Muscle layer of colon (tissue), 2 donors: Measurements from ENCODE around the gene PPRC1.

Experiments used
- H3K27ac ChIP-seq: one replicate; pipeline ENCODE4 v1.7.0; 2013; ENCODE audit warnings: low read depth, mild to moderate bottlenecking, low read length, moderate library complexity
- H3K27me3 ChIP-seq, 2 donors: one replicate each; pipeline ENCODE4 v1.7.0; 2013; ENCODE audit warnings: low read length in 2 of 2, mild to moderate bottlenecking in 2 of 2; ENCODE audit not compliant: insufficient read depth in 2 of 2, control insufficient read depth in 1 of 2
- H3K36me3 ChIP-seq: one replicate; pipeline ENCODE4 v1.7.0; 2013; ENCODE audit warnings: mild to moderate bottlenecking, low read length; ENCODE audit not compliant: insufficient read depth
- H3K4me1 ChIP-seq: one replicate; pipeline ENCODE4 v1.7.0; 2013; ENCODE audit warnings: mild to moderate bottlenecking, low read length; ENCODE audit not compliant: insufficient read depth
- H3K4me3 ChIP-seq, 2 donors: one replicate each; pipeline ENCODE4 v1.7.0; 2013; ENCODE audit warnings: low read length in 2 of 2, low read depth in 1 of 2, mild to moderate bottlenecking in 1 of 2, moderate library complexity in 1 of 2
- H3K9ac ChIP-seq: one replicate; pipeline ENCODE4 v1.7.0; 2013; ENCODE audit warnings: low read length
- H3K9me3 ChIP-seq: one replicate; pipeline ENCODE4 v1.7.0; 2013; ENCODE audit warnings: mild to moderate bottlenecking, low read length
- donor health status: abdominal sarcoma.
- donor health status: Adenocarcinoma of cecum.

PPRC1 gene

DNA sequence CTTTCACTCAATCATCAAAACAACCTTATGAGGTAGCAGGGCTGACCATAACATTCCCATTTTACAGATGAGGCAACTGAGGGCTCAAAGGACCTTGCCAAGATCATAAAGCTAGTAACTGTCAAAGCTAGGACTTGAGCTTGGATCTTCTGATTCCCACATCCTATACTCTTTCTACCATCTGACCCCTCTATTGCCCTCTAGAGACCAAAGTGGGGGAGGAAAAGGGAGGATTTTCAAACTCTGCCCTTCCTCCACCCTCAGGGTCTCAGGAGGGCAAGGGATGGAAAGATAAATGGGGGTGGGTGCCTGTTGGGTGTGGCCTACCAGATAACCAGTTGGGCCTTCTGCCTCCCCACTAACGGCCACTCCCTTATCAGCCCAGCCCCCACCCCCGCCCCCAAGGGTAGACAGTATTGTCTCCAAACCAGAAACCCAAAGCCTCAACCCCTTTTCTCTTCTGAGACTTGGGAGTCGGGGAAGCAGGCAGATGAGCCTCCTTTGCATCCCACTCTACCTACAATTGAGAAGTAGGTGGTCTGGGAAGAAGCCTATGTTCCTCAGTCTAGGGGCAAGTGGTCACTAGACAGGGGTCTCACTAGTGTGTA lies 20.5 kb upstream of the PPRC1 start:
- no peaks in the 10 kb centered on the region for H3K9me3 ChIP-seq
- no peak overlapping the region for H3K27ac ChIP-seq
- no peaks in the 10 kb centered on the region for H3K27me3 ChIP-seq
- H3K4me1 ChIP-seq, result peaks cover 38% of the 10 kb centered on the region
- no peak overlapping the region for H3K9ac ChIP-seq
- H3K36me3 ChIP-seq, result peaks cover 40% of the 10 kb centered on the region
- peak overlapping the region in 1 of 2 donors; percentile 65 for H3K4me3 ChIP-seq

GRCh38 chr10:102113261-102113955 lies 19.4 kb upstream of the PPRC1 start:
- Histone ChIP-seq H3K27me3 (no peaks in the 10 kb centered on the region), H3K9me3 (no peaks in the 10 kb centered on the region), H3K36me3 (peaks cover 31% of the 10 kb centered on the region), H3K27ac (peak overlapping the region; percentile 32), H3K4me1 (peaks cover 48% of the 10 kb centered on the region), H3K4me3 (peak overlapping the region; percentile 61 to 65), H3K9ac (peak overlapping the region; percentile 34)

DNA sequence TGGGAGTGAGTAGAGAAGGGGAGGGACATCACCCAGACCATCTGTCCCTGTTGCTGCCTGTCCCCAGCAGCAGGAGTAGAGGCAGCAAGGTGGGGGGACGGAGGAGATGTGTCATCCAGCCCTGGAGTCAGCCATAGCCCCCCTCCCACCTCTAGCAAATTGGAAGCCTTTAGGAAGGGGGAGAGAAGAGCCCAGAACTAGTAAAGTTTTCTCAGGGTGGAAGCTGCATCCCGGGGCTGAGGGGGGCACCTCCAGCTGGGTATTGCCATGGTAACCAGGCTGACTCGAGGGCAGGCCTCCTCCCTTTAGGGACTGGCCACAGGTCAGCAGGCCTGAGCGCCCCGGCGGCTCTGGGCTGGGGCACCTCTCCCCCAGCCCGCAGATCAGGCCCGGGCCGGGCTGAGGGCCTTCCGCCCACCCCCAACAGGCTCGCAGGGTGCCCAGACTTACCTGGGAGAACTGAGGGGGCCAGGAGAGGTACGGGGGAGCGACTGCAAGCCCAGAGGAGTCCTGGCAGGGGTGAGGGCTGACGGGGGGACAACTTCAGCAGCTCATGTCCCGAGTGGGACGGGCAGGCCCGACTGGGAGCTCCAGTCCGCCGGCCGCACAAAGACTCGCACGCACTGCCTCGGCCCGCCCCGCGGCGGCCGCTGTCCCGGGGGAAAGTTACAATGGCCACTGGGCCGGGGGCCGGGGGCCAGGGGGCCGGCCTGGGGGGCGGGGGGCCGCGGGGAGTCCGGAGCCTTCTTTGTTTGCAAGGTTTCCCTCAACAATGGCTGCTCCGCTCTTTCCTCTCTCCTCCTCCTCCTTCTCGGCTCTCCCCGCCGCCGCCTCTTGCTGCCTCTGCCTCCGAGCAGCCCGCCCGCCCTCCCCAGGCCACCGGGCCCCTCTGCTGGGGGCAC lies 18.6 kb upstream of the PPRC1 start:
- Histone ChIP-seq H3K4me1 (peaks cover 56% of the 10 kb centered on the region), H3K27ac (peak overlapping the region; percentile 63), H3K27me3 (no peaks in the 10 kb centered on the region), H3K36me3 (peaks cover 23% of the 10 kb centered on the region), H3K9ac (peak overlapping the region; percentile 34), H3K9me3 (no peaks in the 10 kb centered on the region), H3K4me3 (peak overlapping the region; percentile 61 to 65)

GRCh38 chr10:102114861-102115618 lies 17.8 kb upstream of the PPRC1 start:
- Histone ChIP-seq H3K36me3 (peaks cover 15% of the 10 kb centered on the region), H3K27ac (peak overlapping the region; percentile 87), H3K9me3 (no peaks in the 10 kb centered on the region), H3K4me1 (peaks cover 57% of the 10 kb centered on the region), H3K27me3 (no peaks in the 10 kb centered on the region), H3K9ac (peak overlapping the region; percentile 70), H3K4me3 (peak overlapping the region in 1 of 2 donors; percentile 89)

- H3K27ac ChIP-seq, result peak overlapping the region; percentile 87
- H3K9me3 ChIP-seq, result no peaks in the 10 kb centered on the region
- H3K9ac ChIP-seq, result peak overlapping the region; percentile 70
- peaks cover 8% of the 10 kb centered on the region for H3K36me3 ChIP-seq
- peaks cover 57% of the 10 kb centered on the region for H3K4me1 ChIP-seq
- H3K27me3 ChIP-seq, result no peaks in the 10 kb centered on the region
- peak overlapping the region in 1 of 2 donors; percentile 89 for H3K4me3 ChIP-seq
Observed at GRCh38 chr10:102115775-102116174, 17.1 kb upstream of the PPRC1 start.

GRCh38 chr10:102116656-102117055 lies 16.2 kb upstream of the PPRC1 start:
- H3K27me3 ChIP-seq, result no peaks in the 10 kb centered on the region
- H3K9ac ChIP-seq, result peak overlapping the region; percentile 63
- H3K9me3 ChIP-seq, result no peaks in the 10 kb centered on the region
- peak overlapping the region in 1 of 2 donors; percentile 89 for H3K4me3 ChIP-seq
- no peaks in the 10 kb centered on the region for H3K36me3 ChIP-seq
- peaks cover 62% of the 10 kb centered on the region for H3K4me1 ChIP-seq
- peak overlapping the region; percentile 99 for H3K27ac ChIP-seq

DNA sequence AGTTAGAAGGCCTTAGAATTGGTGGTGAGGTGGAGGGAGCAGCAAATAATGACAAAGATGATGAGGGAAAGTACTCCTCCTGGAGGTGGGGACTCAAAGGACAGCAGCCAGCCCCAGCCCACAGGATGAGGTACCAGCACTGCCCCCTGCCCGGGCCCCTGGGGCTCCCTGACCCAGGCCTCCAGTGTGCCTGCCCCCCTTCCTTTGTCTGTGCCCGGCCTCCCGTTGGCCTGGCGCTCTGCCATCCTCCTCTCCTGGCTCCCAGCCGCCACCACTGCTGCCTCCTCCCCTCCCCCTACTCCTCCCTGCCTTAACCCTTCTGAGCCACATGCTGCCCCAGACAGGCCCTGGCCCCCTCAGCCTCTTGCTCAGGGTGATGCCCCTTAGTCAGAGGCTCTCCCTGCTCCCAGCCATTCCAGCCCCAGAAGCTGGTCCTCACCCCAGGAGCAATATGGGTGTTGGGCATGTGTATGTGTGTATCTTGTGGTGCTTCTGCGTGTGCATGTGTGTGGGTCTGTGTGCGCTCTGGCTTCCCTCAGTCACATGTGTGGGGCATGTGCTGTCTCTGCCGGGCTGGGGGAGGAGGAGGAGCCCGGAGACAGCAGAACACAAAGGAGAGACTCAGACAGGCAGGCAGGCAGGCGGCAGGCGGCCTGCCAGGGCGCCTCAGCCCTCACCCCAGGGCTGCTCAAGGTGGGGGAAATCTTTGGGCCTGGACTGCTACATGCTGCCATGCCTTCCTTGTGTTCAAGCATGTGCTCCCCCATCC lies 15.3 kb upstream of the PPRC1 start:
- Histone ChIP-seq H3K36me3 (no peaks in the 10 kb centered on the region), H3K27ac (peak overlapping the region; percentile 99), H3K27me3 (no peaks in the 10 kb centered on the region), H3K9me3 (no peaks in the 10 kb centered on the region), H3K9ac (peak overlapping the region; percentile 63), H3K4me1 (peaks cover 70% of the 10 kb centered on the region), H3K4me3 (peak overlapping the region; percentile 34 to 89)

DNA sequence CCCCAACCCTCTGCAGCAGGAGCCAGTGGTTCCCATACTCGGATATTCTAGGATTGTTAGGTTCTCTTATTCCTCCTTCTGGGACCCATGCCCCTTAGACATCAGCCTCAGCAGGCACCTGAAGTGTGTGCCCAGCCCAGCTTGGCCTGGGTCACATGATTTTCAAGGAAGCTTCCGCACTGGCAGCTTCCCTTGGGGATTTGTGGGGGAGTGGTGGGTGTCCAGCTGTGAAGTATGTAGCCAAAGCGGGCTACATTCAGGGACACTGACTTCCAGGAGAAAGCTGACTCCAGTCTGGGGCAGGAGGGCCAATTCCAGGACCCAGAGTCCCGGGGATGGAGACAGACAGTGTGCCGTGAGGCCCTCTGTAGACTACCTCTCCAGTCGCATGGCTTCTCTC lies 14.0 kb upstream of the PPRC1 start:
- Histone ChIP-seq H3K27ac (peak overlapping the region; percentile 99), H3K9me3 (no peaks in the 10 kb centered on the region), H3K36me3 (no peaks in the 10 kb centered on the region), H3K27me3 (no peaks in the 10 kb centered on the region), H3K4me3 (peak overlapping the region; percentile 51 to 89), H3K9ac (peak overlapping the region; percentile 63), H3K4me1 (peaks cover 58% of the 10 kb centered on the region)

GRCh38 chr10:102119417-102120141 lies 13.3 kb upstream of the PPRC1 start:
- Histone ChIP-seq H3K27ac (peak overlapping the region; percentile 99), H3K9me3 (no peaks in the 10 kb centered on the region), H3K27me3 (no peaks in the 10 kb centered on the region), H3K36me3 (no peaks in the 10 kb centered on the region), H3K4me3 (peak overlapping the region; percentile 51 to 89), H3K4me1 (peaks cover 56% of the 10 kb centered on the region), H3K9ac (peak overlapping the region; percentile 97)
